ENCODE measurements around the gene NUFIP2. TPM values are rescaled to one million over a fixed set of nuclear protein-coding genes. Genes with fewer than 3 reads are reported as not detected.
"Not testable (repeated sequence)": the region's sequence is repeated elsewhere in the genome, so short reads cannot be mapped to it uniquely, and the experiment has no call there.

Gene NUFIP2, protein sequence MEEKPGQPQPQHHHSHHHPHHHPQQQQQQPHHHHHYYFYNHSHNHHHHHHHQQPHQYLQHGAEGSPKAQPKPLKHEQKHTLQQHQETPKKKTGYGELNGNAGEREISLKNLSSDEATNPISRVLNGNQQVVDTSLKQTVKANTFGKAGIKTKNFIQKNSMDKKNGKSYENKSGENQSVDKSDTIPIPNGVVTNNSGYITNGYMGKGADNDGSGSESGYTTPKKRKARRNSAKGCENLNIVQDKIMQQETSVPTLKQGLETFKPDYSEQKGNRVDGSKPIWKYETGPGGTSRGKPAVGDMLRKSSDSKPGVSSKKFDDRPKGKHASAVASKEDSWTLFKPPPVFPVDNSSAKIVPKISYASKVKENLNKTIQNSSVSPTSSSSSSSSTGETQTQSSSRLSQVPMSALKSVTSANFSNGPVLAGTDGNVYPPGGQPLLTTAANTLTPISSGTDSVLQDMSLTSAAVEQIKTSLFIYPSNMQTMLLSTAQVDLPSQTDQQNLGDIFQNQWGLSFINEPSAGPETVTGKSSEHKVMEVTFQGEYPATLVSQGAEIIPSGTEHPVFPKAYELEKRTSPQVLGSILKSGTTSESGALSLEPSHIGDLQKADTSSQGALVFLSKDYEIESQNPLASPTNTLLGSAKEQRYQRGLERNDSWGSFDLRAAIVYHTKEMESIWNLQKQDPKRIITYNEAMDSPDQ
- total RNA-seq (41.9 and 47.8 TPM in 2 replicates), polyA plus RNA-seq (8.4 and 8.9 TPM in 2 replicates)

DNA sequence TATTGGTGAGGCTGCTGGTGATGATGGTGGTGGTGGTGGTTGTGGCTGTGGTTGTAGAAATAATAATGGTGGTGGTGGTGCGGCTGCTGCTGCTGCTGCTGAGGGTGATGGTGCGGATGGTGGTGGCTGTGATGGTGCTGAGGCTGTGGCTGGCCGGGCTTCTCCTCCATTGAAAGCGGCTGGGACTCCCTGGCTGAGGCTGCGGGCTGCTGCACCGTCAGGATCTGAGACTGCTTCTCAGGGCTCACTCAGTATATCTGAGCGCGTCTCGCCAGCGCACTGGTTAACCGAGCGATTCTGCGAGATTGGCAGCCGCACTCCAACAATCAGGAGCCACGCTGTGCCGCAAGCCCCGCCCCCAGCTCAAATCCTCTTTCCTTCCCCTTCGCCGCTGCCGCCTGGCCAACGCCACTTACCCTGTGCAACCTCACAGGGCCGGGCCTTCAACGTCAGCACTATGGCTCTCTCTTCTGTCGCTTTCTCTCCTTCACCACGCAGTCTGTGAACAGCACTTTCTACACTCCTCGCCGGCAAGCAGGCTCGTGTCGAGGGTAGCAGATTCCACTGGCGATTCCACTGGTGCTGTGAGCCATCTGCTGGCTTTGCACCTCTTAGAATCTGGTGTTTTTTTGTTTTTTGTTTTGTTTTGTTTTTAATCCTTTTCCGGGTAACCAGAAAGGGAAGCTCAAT is at the start of gene NUFIP2:
TSS of gene NUFIP2 (minus strand) at position 259 of the 690 bp plus-strand sequence. CDS start at position 170, 89 bp downstream.
- Histone ChIP-seq H3K27ac (peak within 1 kb of the TSS; percentile 100), H3K79me2 (peaks cover 43% of the 10 kb centered on the region), H3K9me3 (ENCODE audit: low read depth) (no peaks in the 10 kb centered on the region), H3K36me3 (replicated peaks; ENCODE audit: insufficient read depth, low read depth) (no peaks in the 10 kb centered on the region), H4K20me1 (ENCODE audit: insufficient read depth, poor library complexity, severe bottlenecking) (peaks cover 32% of the 10 kb centered on the region), H2AFZ (peak within 1 kb of the TSS; percentile 54), H3K4me3 (peak within 1 kb of the TSS; percentile 76), H3K27me3 (no peaks in the 10 kb centered on the region), H3K9me2 (replicated peaks; ENCODE audit: insufficient read depth) (no peaks in the 10 kb centered on the region), H3K4me2 (peak within 1 kb of the TSS; percentile 90), H3K4me1 (ENCODE audit: insufficient read depth) (peaks cover 19% of the 10 kb centered on the region)
- peak; percentile 99 for DNase-seq (ENCODE audit: low spot score)
- 1% methylated on average over 31 of the region's 31 CpGs for WGBS (ENCODE audit: low lambda C conversion rate, missing lambda C conversion rate)
- TF ChIP-seq EZH2phosphoT487 (IDR thresholded peaks at IDR 0.05; ENCODE audit: low read depth, severe bottlenecking, unreplicated experiment) (no peak), EZH2 (IDR thresholded peaks at IDR 0.05; ENCODE audit: borderline replicate concordance) (no peak)
- TF ChIP-seq, protein P1, sequence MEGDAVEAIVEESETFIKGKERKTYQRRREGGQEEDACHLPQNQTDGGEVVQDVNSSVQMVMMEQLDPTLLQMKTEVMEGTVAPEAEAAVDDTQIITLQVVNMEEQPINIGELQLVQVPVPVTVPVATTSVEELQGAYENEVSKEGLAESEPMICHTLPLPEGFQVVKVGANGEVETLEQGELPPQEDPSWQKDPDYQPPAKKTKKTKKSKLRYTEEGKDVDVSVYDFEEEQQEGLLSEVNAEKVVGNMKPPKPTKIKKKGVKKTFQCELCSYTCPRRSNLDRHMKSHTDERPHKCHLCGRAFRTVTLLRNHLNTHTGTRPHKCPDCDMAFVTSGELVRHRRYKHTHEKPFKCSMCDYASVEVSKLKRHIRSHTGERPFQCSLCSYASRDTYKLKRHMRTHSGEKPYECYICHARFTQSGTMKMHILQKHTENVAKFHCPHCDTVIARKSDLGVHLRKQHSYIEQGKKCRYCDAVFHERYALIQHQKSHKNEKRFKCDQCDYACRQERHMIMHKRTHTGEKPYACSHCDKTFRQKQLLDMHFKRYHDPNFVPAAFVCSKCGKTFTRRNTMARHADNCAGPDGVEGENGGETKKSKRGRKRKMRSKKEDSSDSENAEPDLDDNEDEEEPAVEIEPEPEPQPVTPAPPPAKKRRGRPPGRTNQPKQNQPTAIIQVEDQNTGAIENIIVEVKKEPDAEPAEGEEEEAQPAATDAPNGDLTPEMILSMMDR (IDR thresholded peaks at IDR 0.05; ENCODE audit: poor library complexity), result no peak

DNA sequence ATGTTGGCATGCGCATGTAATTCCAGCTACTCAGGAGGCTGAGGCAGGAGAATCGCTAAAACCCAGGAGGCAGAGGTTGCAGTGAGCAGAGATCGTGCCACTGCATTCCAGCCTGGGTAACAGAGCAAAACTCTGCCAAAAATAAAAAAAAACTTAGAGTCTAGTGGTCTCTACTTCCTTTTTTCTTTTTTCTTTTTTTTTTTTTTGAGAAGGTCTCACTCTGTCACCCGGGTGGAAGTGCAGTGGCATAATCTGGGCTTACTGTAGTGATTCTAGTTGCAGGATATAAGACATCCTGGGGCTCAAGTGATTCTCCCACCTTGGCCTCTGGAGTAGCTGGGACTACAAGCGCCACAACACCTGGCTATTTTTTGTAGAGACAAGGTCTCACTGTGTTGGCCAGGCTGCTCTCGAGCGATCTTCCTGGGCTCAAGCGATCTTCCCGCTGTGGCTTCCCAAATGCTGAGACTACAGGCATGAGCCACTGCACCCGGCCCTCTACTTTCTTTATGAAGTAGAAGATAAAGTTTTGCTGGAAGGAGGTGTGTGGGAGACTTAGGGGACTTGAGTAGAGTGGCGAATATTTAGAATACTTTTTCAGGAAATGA is 48.3 kb upstream of the NUFIP2 start:
- no peaks in the 10 kb centered on the region for H3K36me3 ChIP-seq (replicated peaks; ENCODE audit: insufficient read depth, low read depth)
- no peaks in the 10 kb centered on the region for H3K9me3 ChIP-seq (ENCODE audit: low read depth)

DNA sequence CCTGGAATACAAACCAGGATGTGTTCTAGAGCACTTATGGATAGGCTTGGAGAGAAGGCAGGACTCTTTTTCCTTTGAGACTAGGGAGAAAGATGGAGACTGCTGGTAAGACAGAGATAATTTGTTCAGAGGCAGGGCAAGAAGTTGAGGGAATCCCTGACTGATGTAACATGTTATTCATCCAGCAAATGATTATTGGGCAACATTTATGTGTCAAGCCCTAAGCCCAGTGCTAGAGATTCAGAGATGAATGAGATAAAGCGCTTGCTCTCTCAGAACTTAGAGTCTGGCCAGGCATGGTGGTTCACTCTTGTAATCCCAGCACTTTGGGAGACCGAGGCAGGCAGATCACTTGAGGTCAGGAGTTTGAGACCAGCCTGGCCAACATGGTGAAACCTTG is 47.8 kb upstream of the NUFIP2 start:
- no peak overlapping the region for H3K4me2 ChIP-seq
- H3K4me1 ChIP-seq (ENCODE audit: insufficient read depth), result peaks cover 5% of the 10 kb centered on the region
- H3K27ac ChIP-seq, result no peak overlapping the region
- H3K9me2 ChIP-seq (replicated peaks; ENCODE audit: insufficient read depth), result no peaks in the 10 kb centered on the region
- no peak overlapping the region for H3K4me3 ChIP-seq
- no peak overlapping the region for H2AFZ ChIP-seq
- H3K9me3 ChIP-seq (ENCODE audit: low read depth), result no peaks in the 10 kb centered on the region
- no peak for DNase-seq (ENCODE audit: low spot score)
- no peaks in the 10 kb centered on the region for H4K20me1 ChIP-seq (ENCODE audit: insufficient read depth, poor library complexity, severe bottlenecking)
- TF ChIP-seq EZH2phosphoT487 (IDR thresholded peaks at IDR 0.05; ENCODE audit: low read depth, severe bottlenecking, unreplicated experiment) (no peak), EZH2 (IDR thresholded peaks at IDR 0.05; ENCODE audit: borderline replicate concordance) (no peak)
- TF ChIP-seq, protein P1 (IDR thresholded peaks at IDR 0.05; ENCODE audit: poor library complexity), result no peak
- no peaks in the 10 kb centered on the region for H3K27me3 ChIP-seq
- no peaks in the 10 kb centered on the region for H3K79me2 ChIP-seq
- H3K36me3 ChIP-seq (replicated peaks; ENCODE audit: insufficient read depth, low read depth), result no peaks in the 10 kb centered on the region
- WGBS (ENCODE audit: low lambda C conversion rate, missing lambda C conversion rate), result 83% methylated on average over 2 of the region's 2 CpGs

More for the DNA sequence above, 48.3 kb upstream of the NUFIP2 start:
- Histone ChIP-seq H3K79me2 (no peaks in the 10 kb centered on the region), H3K4me1 (ENCODE audit: insufficient read depth) (peaks cover 5% of the 10 kb centered on the region), H3K27ac (no peak overlapping the region), H3K4me3 (no peak overlapping the region), H4K20me1 (ENCODE audit: insufficient read depth, poor library complexity, severe bottlenecking) (no peaks in the 10 kb centered on the region), H3K9me2 (replicated peaks; ENCODE audit: insufficient read depth) (no peaks in the 10 kb centered on the region), H3K27me3 (no peaks in the 10 kb centered on the region), H3K4me2 (no peak overlapping the region), H2AFZ (no peak overlapping the region)
- TF ChIP-seq EZH2 (IDR thresholded peaks at IDR 0.05; ENCODE audit: borderline replicate concordance), result no peak
- no peak for TF ChIP-seq EZH2phosphoT487 (IDR thresholded peaks at IDR 0.05; ENCODE audit: low read depth, severe bottlenecking, unreplicated experiment)
- TF ChIP-seq, protein P1 (IDR thresholded peaks at IDR 0.05; ENCODE audit: poor library complexity), result no peak
- DNase-seq (ENCODE audit: low spot score), result no peak
- 91% methylated on average over 11 of the region's 11 CpGs for WGBS (ENCODE audit: low lambda C conversion rate, missing lambda C conversion rate)

DNA sequence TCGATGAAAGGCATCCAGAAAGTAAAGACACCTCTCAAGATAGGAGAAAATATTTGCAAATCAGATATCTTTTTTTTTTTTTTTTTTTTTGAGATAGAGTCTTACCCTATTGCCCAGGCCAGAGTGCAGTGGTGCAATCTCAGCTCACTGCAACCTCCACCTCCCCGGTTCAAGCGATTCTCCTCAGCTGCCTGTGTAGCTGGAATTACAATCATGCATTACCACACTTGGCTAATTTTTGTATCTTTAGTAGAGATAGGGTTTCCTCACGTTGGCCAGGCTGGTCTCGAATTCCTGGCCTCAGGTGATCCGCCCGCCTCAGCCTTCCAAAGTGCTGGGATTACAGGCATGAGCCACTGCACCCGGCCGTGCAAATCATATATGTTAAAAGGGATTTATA is 45.1 kb upstream of the NUFIP2 start:
- not testable (repeated sequence) for H3K79me2 ChIP-seq; H2AFZ ChIP-seq; H3K36me3 ChIP-seq (replicated peaks; ENCODE audit: insufficient read depth, low read depth); H3K9me2 ChIP-seq (replicated peaks; ENCODE audit: insufficient read depth); H4K20me1 ChIP-seq (ENCODE audit: insufficient read depth, poor library complexity, severe bottlenecking); DNase-seq (ENCODE audit: low spot score); H3K9me3 ChIP-seq (ENCODE audit: low read depth); H3K4me1 ChIP-seq (ENCODE audit: insufficient read depth); H3K4me3 ChIP-seq; H3K27me3 ChIP-seq; H3K4me2 ChIP-seq; H3K27ac ChIP-seq
- 78% methylated on average over 9 of the region's 9 CpGs for WGBS (ENCODE audit: low lambda C conversion rate, missing lambda C conversion rate)
